NT2/D1 (cell line): Measurements from ENCODE around the gene ENO4.

Experiments used
- YY1 ChIP-seq: IDR thresholded peaks from 2 replicates; pipeline ENCODE4 v1.6.1; 2011; ENCODE audit not compliant: insufficient read length, insufficient read depth
- ZNF274 ChIP-seq: IDR thresholded peaks from 2 replicates; pipeline ENCODE4 v1.6.1; 2011; ENCODE audit warnings: mild to moderate bottlenecking, low read depth, low read length

DNA sequence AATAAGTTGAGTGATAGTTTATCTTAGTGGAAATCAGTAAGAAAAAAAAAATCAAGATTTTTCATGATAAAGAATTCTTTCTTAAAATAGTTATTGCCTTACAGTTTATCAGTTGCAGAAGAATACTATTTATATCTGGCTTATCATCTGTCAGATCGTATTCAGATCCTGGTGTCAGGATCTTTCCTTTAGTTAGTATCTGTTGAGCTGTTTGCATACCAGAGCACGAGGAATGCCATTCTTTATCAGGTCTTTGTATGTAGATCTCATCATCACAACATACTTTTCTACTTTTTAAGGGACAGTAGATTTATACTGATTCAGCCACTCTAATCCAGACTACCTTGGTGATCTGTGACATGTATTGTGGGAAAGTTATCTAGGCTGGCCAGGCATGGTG is 12.5 kb downstream of the ENO4 start:
- no peak for TF ChIP-seq YY1
- no peak for TF ChIP-seq ZNF274
